OCI-LY1 (cell line): Measurements from ENCODE around the gene RASA2.

Experiments used
- H2AFZ ChIP-seq: fragments of 200-600 bp; sonication (generic), shearing (Covaris generic); 2 replicates; pipeline ENCODE4 v1.6.0; 2014; ENCODE audit warnings: antibody characterized with exemption, mild to moderate bottlenecking, low read length
- H3F3A ChIP-seq: fragments of 200-600 bp; sonication (generic), shearing (Covaris generic); 2 replicates; pipeline ENCODE4 v1.6.0; 2014; ENCODE audit warnings: mild to moderate bottlenecking, antibody characterized with exemption, low read length, moderate library complexity; ENCODE audit not compliant: insufficient read depth
- H3K27ac ChIP-seq: fragments of 200-600 bp; sonication (generic); 2 replicates; pipeline ENCODE4 v1.5.1; 2014; ENCODE audit warnings: low read length, mixed run types, mild to moderate bottlenecking, low read depth; ENCODE audit not compliant: poor library complexity, severe bottlenecking
- H3K27me3 ChIP-seq: fragments of 200-600 bp; sonication (generic); 2 replicates; pipeline ENCODE4 v1.6.0; 2014; ENCODE audit warnings: antibody characterized with exemption, mild to moderate bottlenecking, low read length, moderate library complexity; ENCODE audit not compliant: insufficient read depth
- H3K36me3 ChIP-seq: fragments of 200-600 bp; sonication (generic); 2 replicates; pipeline ENCODE4 v1.6.1; 2014; ENCODE audit warnings: mild to moderate bottlenecking, antibody characterized with exemption, low read length, moderate library complexity, mixed read lengths; ENCODE audit not compliant: insufficient read depth
- H3K4me1 ChIP-seq: fragments of 200-600 bp; sonication (generic); 2 replicates; pipeline ENCODE4 v1.5.1; 2014; ENCODE audit warnings: mild to moderate bottlenecking, low read length, moderate library complexity; ENCODE audit not compliant: insufficient read depth, severe bottlenecking
- H3K4me2 ChIP-seq: fragments of 200-600 bp; sonication (generic), shearing (Covaris generic); 2 replicates; pipeline ENCODE4 v1.6.1; 2014; ENCODE audit warnings: low read length
- H3K4me3 ChIP-seq: fragments of 200-600 bp; sonication (generic); 2 replicates; pipeline ENCODE4 v1.5.1; 2014; ENCODE audit warnings: low read length, low read depth, mild to moderate bottlenecking, mixed read lengths; ENCODE audit not compliant: poor library complexity, severe bottlenecking
- H3K79me2 ChIP-seq: fragments of 200-600 bp; shearing (Covaris generic); 2 replicates; pipeline ENCODE4 v1.6.1; 2016; ENCODE audit warnings: mixed run types, low read length, mixed read lengths; ENCODE audit not compliant: insufficient read depth
- H3K9ac ChIP-seq: fragments of 200-600 bp; sonication (generic), shearing (Covaris generic); 2 replicates; pipeline ENCODE4 v1.6.1; 2014; ENCODE audit warnings: mild to moderate bottlenecking, low read length, mixed read lengths
- H3K9me2 ChIP-seq: fragments of 200-600 bp; sonication (generic), shearing (Covaris generic); 2 replicates; pipeline ENCODE4 v1.6.1; 2014; ENCODE audit warnings: low read depth, mild to moderate bottlenecking, low read length, mixed read lengths
- H3K9me3 ChIP-seq: fragments of 200-600 bp; shearing (Covaris generic); 2 replicates; pipeline ENCODE4 v1.6.1; 2014; ENCODE audit warnings: low read length, mixed read lengths
- H4K20me1 ChIP-seq: fragments of 200-600 bp; sonication (generic), shearing (Covaris generic); 2 replicates; pipeline ENCODE4 v1.6.0; 2016; ENCODE audit warnings: mild to moderate bottlenecking, low read length; ENCODE audit not compliant: insufficient read depth
- CTCF ChIP-seq: fragments of 200-600 bp; sonication (generic), shearing (Covaris generic); IDR thresholded peaks from 2 replicates; pipeline ENCODE4 v1.5.1; 2017; ENCODE audit warnings: mild to moderate bottlenecking, antibody characterized with exemption, low read length, moderate library complexity, mixed read lengths
- EZH2 ChIP-seq: fragments of 200-600 bp; sonication (generic), shearing (Covaris generic); IDR thresholded peaks from 2 replicates; pipeline ENCODE4 v1.8.0; 2017; ENCODE audit warnings: borderline replicate concordance, mixed run types, mild to moderate bottlenecking, antibody characterized with exemption, low read length, moderate library complexity, mixed read lengths

Gene RASA2

GRCh38 chr3:141449424-141449823 is 37.4 kb upstream of the RASA2 start:
- H3F3A ChIP-seq: no peaks in the 10 kb centered on the region
- H3K4me3 ChIP-seq: no peak overlapping the region
- no peaks in the 10 kb centered on the region for H3K79me2 ChIP-seq
- H4K20me1 ChIP-seq: no peaks in the 10 kb centered on the region
- no peaks in the 10 kb centered on the region for H3K27me3 ChIP-seq
- H3K4me1 ChIP-seq: peaks cover 10% of the 10 kb centered on the region
- H2AFZ ChIP-seq: no peak overlapping the region
- H3K4me2 ChIP-seq: no peak overlapping the region
- no peak for TF ChIP-seq EZH2
- TF ChIP-seq CTCF: no peak
- H3K9me3 ChIP-seq: no peaks in the 10 kb centered on the region
- H3K9ac ChIP-seq: no peak overlapping the region
- H3K27ac ChIP-seq: no peak overlapping the region
- H3K9me2 ChIP-seq: no peaks in the 10 kb centered on the region
- peaks cover 10% of the 10 kb centered on the region for H3K36me3 ChIP-seq

GRCh38 chr3:141450727-141451375 is 36.0 kb upstream of the RASA2 start:
- no peaks in the 10 kb centered on the region for H3K9me2 ChIP-seq
- H3K27me3 ChIP-seq: no peaks in the 10 kb centered on the region
- H3K4me2 ChIP-seq: no peak overlapping the region
- no peak overlapping the region for H3K9ac ChIP-seq
- no peaks in the 10 kb centered on the region for H3K36me3 ChIP-seq
- H4K20me1 ChIP-seq: no peaks in the 10 kb centered on the region
- H3F3A ChIP-seq: no peaks in the 10 kb centered on the region
- no peaks in the 10 kb centered on the region for H3K79me2 ChIP-seq
- H3K27ac ChIP-seq: no peak overlapping the region
- H3K4me3 ChIP-seq: no peak overlapping the region
- no peak for TF ChIP-seq EZH2
- TF ChIP-seq CTCF: no peak
- no peak overlapping the region for H2AFZ ChIP-seq
- H3K9me3 ChIP-seq: no peaks in the 10 kb centered on the region
- peaks cover 10% of the 10 kb centered on the region for H3K4me1 ChIP-seq

GRCh38 chr3:141452045-141452444 is 34.8 kb upstream of the RASA2 start:
- H3K27me3 ChIP-seq: no peaks in the 10 kb centered on the region
- H3K4me3 ChIP-seq: no peak overlapping the region
- H3K9ac ChIP-seq: peak overlapping the region; percentile 28; the same call in 1 of the 2 replicates
- no peaks in the 10 kb centered on the region for H3K9me2 ChIP-seq
- H3K27ac ChIP-seq: peak overlapping the region; percentile 46
- peak overlapping the region; percentile 37; the same call in 1 of the 2 replicates for H2AFZ ChIP-seq
- TF ChIP-seq CTCF: peak; percentile 100
- TF ChIP-seq EZH2: no peak
- peaks cover 10% of the 10 kb centered on the region for H3K4me1 ChIP-seq
- no peaks in the 10 kb centered on the region for H4K20me1 ChIP-seq
- no peaks in the 10 kb centered on the region for H3K9me3 ChIP-seq
- peak overlapping the region; percentile 5; the same call in 1 of the 2 replicates for H3K4me2 ChIP-seq
- no peaks in the 10 kb centered on the region for H3K79me2 ChIP-seq
- no peaks in the 10 kb centered on the region for H3K36me3 ChIP-seq
- no peaks in the 10 kb centered on the region for H3F3A ChIP-seq
